Coronary artery (tissue), 2 donors: Measurements from ENCODE around the gene NPR3.
A peak's percentile ranks its signal among the peaks of the same experiment; 100 is the strongest.

ENCODE experiments used
- DNase-seq: peaks from one replicate; pipeline ENCODE4 v3.0.0-alpha.2; 2017; ENCODE audit warnings: low spot score
- H3K27ac ChIP-seq, 2 donors: fragments of 200-600 bp; sonication (generic); one replicate each; pipeline ENCODE4 v1.5.1; 2016 to 2019
- H3K4me3 ChIP-seq: fragments of 200-600 bp; sonication (generic); 2 replicates; pipeline ENCODE4 v1.5.1; 2016; ENCODE audit warnings: mild to moderate bottlenecking, moderate library complexity
- TF ChIP-seq, protein P1 (sequence below): fragments of 200-600 bp; sonication (generic); IDR thresholded peaks from one replicate; pipeline ENCODE4 v1.5.1; 2019; ENCODE audit warnings: antibody characterized with exemption

The NPR3 gene

DNA sequence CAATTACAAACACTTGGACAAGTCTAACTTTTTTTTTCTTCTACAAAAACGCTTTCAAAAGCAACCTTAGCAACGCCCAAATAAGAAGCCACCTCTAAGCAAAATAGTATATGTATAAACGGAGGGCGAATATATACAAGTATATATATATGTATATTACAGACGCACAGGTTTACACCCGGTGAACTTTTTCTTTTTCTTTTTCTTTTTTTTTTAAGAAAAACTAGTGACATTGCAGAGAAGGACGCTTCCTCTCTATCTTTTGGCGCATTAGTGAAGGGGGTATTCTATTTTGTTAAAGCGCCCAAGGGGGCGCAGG, 200 bp downstream of the NPR3 start:
- TF ChIP-seq, protein P1, sequence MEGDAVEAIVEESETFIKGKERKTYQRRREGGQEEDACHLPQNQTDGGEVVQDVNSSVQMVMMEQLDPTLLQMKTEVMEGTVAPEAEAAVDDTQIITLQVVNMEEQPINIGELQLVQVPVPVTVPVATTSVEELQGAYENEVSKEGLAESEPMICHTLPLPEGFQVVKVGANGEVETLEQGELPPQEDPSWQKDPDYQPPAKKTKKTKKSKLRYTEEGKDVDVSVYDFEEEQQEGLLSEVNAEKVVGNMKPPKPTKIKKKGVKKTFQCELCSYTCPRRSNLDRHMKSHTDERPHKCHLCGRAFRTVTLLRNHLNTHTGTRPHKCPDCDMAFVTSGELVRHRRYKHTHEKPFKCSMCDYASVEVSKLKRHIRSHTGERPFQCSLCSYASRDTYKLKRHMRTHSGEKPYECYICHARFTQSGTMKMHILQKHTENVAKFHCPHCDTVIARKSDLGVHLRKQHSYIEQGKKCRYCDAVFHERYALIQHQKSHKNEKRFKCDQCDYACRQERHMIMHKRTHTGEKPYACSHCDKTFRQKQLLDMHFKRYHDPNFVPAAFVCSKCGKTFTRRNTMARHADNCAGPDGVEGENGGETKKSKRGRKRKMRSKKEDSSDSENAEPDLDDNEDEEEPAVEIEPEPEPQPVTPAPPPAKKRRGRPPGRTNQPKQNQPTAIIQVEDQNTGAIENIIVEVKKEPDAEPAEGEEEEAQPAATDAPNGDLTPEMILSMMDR: no peak
- DNase-seq: no peak
- Histone ChIP-seq H3K27ac (peak overlapping the region; percentile 74 to 92), H3K4me3 (peak overlapping the region; percentile 93)

DNA sequence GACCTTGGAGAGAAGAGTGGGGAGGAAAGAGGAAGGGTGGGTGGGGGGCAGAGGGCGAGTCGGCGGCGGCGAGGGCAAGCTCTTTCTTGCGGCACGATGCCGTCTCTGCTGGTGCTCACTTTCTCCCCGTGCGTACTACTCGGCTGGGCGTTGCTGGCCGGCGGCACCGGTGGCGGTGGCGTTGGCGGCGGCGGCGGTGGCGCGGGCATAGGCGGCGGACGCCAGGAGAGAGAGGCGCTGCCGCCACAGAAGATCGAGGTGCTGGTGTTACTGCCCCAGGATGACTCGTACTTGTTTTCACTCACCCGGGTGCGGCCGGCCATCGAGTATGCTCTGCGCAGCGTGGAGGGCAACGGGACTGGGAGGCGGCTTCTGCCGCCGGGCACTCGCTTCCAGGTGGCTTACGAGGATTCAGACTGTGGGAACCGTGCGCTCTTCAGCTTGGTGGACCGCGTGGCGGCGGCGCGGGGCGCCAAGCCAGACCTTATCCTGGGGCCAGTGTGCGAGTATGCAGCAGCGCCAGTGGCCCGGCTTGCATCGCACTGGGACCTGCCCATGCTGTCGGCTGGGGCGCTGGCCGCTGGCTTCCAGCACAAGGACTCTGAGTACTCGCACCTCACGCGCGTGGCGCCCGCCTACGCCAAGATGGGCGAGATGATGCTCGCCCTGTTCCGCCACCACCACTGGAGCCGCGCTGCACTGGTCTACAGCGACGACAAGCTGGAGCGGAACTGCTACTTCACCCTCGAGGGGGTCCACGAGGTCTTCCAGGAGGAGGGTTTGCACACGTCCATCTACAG, 760 bp downstream of the NPR3 start:
- Histone ChIP-seq H3K4me3 (peak overlapping the region; percentile 93), H3K27ac (peak overlapping the region; percentile 64 to 91)
- TF ChIP-seq, protein P1: no peak
- DNase-seq: no peak

DNA sequence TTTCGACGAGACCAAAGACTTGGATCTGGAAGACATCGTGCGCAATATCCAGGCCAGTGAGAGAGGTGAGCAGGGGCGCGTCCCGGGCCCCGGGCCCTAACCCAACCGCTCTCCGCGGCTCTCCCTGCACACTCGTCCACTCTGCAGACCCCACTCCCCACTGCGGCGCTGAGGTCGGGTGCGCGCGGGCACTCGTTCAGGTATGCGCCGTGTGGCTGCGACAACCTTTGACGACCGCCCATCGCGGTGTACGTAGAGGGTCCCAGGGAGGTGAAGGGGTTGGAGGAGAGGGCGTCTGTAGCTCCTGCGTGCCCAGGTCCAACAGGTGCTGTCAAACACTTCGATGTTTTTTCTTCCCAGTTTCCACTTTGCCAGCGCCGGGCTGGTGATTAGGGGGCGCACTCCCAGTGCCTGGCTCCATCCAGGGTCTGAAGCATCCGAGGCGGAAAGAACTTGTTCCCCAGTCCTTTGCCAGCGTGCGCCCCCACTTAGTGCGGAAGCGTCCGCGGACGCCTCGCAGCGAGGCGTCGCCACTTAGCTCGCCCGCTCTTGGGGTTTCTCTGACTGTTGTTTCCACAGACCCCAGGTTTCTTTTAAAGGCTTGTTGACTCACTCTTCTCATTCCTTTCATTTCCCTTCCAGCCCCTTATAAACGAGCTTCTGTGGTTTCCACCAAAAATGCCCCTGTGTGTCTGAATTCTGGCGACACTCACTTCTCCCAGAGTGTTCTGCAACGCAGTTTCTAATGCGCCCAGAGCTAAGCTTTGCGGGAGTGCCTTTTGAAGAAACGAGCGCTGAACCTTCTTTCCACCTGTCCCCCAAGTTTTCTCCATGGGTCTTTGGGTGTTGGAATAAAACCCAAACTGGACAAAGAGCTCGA, 1.6 kb downstream of the NPR3 start:
- TF ChIP-seq, protein P1: no peak
- H3K27ac ChIP-seq: peak overlapping the region; percentile 5 to 91
- no peak for DNase-seq
- H3K4me3 ChIP-seq: peak overlapping the region; percentile 93

DNA sequence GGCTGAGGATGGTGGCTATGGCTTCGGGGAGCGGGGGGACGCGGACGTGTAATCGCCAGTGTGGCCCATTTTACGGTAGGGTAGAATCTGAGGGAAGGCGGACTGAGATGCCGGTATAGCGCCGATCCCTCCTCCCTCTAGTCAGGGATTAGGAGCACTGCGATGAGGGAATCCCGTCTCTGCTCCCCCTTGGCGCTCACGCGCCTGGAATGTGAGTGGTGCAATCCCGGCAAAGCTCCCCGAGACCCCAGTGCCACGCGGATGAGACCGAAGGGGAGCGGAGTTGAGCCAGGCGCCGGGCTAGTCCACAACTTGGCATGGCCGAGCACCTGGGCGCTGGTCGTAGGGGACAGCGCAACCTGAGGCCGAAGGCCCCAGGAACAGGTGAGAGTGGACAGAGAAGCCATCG, 2.2 kb downstream of the NPR3 start:
- peak overlapping the region; percentile 93 for H3K4me3 ChIP-seq
- peak overlapping the region; percentile 5 to 91 for H3K27ac ChIP-seq
- TF ChIP-seq, protein P1: no peak
- no peak for DNase-seq

DNA sequence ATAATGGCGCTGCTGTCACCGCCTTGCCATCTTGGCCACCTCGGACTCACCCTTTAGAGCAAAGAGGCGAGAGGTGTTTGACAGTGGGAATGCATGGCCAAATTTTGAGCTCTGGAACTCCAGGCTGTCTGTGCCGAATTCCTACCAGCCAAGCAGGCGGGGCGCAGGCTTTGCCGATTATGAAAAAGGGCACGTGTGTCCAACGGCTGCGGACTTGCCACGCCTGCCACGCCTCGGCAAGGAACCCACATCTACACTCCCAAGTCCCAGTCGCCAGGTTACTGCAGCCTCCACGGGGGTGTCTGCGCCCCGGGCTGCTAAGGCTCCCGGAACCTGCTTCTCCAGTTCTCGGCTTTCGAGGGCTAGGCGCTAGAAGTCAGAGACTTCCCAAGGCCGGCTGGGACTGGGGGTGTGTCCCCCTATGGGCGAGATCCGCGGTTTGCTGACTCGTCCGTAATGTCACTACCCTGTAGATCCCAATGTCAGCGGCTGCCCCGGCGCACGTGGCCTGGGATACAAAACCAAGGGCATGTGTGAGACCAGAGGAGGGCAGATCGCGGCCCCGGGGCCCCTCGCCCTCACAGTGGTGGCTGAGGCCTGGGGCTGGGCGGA, 2.8 kb downstream of the NPR3 start:
- Histone ChIP-seq H3K4me3 (peak overlapping the region; percentile 93), H3K27ac (peak overlapping the region; percentile 5 to 91)
- no peak for DNase-seq
- TF ChIP-seq, protein P1: no peak

DNA sequence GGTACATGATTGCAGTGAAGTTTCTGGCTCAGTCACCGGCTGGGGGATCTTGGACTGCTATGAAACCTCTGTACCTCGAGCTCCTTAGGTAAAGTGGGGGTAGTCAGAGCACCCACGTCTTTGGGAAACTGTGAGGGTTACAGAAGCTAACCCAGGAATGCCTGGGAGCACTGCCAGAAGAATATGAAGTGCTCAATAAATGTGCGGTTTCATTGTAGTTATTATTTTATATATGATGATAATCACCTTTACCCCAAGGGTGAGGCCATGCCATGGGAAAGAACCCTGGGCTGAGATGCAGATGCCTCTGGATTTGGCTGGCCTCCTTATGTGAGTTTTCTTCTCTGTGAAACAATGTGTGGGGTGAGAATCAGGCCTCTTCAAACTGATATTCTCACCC, 3.7 kb downstream of the NPR3 start:
- DNase-seq: no peak
- peak overlapping the region; percentile 5 to 46 for H3K27ac ChIP-seq
- peak overlapping the region; percentile 93 for H3K4me3 ChIP-seq
- TF ChIP-seq, protein P1: no peak
